OCI-LY3 (cell line): ENCODE data around the gene RPL35.

Source experiments
- CTCF ChIP-seq: fragments of 200-600, 300-600 bp; sonication (generic); IDR thresholded peaks from 2 replicates; pipeline ENCODE4 v1.5.1; 2014; ENCODE audit warnings: antibody characterized with exemption, low read length, low read depth
- EZH2phosphoT487 ChIP-seq: fragments of 200-600 bp; shearing (Covaris generic); IDR thresholded peaks from 2 replicates; pipeline ENCODE4 v1.6.1; 2018; ENCODE audit warnings: antibody characterized with exemption, mixed run types, low read depth

DNA sequence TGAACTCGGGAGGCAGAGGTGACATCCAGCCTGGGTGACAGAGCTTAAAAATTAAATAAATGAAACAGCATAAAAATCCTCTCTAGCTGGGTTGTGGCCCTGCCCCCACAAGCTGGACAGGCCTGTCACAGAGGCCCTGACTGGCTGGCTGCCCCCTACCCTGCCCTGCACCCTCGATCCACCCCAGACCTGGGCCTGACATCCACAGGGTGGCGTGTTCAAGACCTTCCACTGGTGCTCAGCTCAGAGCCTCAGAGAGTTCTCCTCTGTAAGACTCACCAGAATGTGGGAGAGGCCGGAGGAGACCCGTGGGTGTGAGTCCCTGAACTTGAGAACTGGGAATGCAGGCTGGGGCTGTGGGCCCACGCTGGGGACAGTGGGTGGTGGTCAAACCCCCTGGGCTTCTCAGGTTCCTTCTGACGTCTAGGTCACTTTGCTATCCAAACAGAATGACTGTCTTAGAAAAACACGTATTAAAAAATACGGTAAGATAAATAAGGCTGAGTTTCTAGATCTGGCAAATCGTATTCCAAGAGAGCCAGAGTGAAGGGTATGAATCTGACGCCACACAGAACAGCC lies 18.2 kb downstream of the RPL35 start:
- TF ChIP-seq CTCF (no peak), EZH2phosphoT487 (no peak)
